Erythroblast (primary cell): ENCODE data around the gene CAPNS1.

Source experiments
- GATA1 ChIP-seq: IDR thresholded peaks from 2 replicates; pipeline ENCODE4 v1.6.1; 2011; ENCODE audit warnings: low read depth, mild to moderate bottlenecking, control low read depth, low read length, moderate library complexity
- POLR2A ChIP-seq: IDR thresholded peaks from 2 replicates; pipeline ENCODE4 v1.6.1; 2011; ENCODE audit warnings: mild to moderate bottlenecking, low read length

DNA sequence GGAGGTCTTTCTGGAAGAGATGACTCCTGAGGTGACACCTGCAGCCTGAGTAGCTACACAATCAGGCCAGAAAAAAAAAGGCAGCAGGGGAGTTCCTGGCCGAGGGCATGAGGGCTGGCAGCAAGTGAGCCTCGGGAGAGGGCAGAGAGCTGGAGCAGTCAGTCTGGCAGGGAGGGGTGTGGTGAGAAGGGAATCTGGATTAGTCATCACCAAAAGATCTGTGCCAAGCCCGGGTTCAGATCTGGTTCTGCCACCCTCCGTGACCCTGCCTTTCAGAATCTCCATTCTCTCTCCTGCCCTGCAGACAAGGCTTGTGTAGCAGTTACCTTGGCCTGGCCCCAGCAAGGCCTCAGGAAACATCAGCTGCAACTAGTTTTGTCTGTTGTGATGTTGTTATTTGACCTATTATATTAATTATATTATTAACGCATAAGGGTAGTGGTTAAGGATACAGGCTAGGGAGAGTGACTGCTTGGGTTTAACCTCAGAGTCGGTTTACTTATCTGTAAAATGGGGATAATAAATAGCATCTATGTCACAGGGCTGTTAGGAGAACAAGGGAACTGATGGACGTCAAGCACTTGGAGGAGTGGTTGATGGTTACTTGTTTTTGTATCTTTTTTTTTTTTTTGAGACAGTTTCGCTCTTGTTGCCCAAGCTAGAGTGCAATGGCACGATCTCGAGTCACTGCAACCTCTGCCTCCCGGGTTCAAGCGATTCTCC lies 2.7 kb upstream of the CAPNS1 start:
- TF ChIP-seq POLR2A (no peak), GATA1 (no peak)
